Upper lobe of left lung (tissue), 6 donors: ENCODE results near the gene AFG1L. TPM values are rescaled to one million over a fixed set of nuclear protein-coding genes. Genes with fewer than 3 reads are reported as not detected.
"Not testable (repeated sequence)": the region's sequence is repeated elsewhere in the genome, so short reads cannot be mapped to it uniquely, and the experiment has no call there.

Experiments
- ATAC-seq, 2 donors: fragments of 200-7000 bp; cut with Tn5 transposase; one replicate each; pipeline ENCODE4 v1.9.1; 2022; ENCODE audit warnings: mild to moderate bottlenecking in 2 of 2, moderate library complexity in 2 of 2; ENCODE audit not compliant: low FRiP score in 2 of 2
- DNase-seq, 2 donors: peaks; one replicate each; pipeline ENCODE4 v3.0.0-alpha.2; 2019 to 2020
- H3K27ac ChIP-seq, 4 donors: fragments of 200-600 bp; sonication (generic); one replicate each; pipeline ENCODE4 v1.5.1; 2016 to 2019
- H3K27me3 ChIP-seq, 4 donors: fragments of 200-600 bp; sonication (generic); one replicate each; pipeline ENCODE4 v1.5.1; 2017 to 2019
- H3K36me3 ChIP-seq, 4 donors: fragments of 200-600 bp; sonication (generic); one replicate each; pipeline ENCODE4 v1.5.1; 2016 to 2019
- H3K4me1 ChIP-seq, 4 donors: fragments of 200-600 bp; sonication (generic); one replicate each; pipeline ENCODE4 v1.5.1; 2018 to 2019
- H3K4me3 ChIP-seq, 4 donors: fragments of 200-600 bp; sonication (generic); one replicate each; pipeline ENCODE4 v1.5.1; 2017 to 2019; ENCODE audit warnings: mild to moderate bottlenecking in 2 of 4, moderate library complexity in 1 of 4
- H3K9me3 ChIP-seq, 4 donors: fragments of 200-600 bp; sonication (generic); one replicate each; pipeline ENCODE4 v1.5.1; 2018 to 2019
- EP300 ChIP-seq, 4 donors: sonication (generic); formaldehyde crosslinking; IDR thresholded peaks; one replicate each; pipeline ENCODE4 v1.5.1; 2017; ENCODE audit warnings: antibody characterized with exemption in 4 of 4, control low read depth in 2 of 4
- POLR2A ChIP-seq, 4 donors: fragments of 450-650 bp; IDR thresholded peaks; one replicate each; pipeline ENCODE4 v1.5.1; 2016 to 2017; ENCODE audit warnings: antibody characterized with exemption in 4 of 4, mild to moderate bottlenecking in 2 of 4
- POLR2AphosphoS5 ChIP-seq, 2 donors: sonication (generic); formaldehyde crosslinking; IDR thresholded peaks; one replicate each; pipeline ENCODE4 v1.5.1; 2017; ENCODE audit warnings: antibody characterized with exemption in 2 of 2
- WGBS, 2 donors: methylation state at CpG; one replicate each; pipeline ENCODE4 v1.1.5; 2017 to 2018; 5-methylcytosine and 5-hydroxymethylcytosine counted together
- total RNA-seq, 6 donors: library from RNA; depleted of rRNA in 4 of 6; stranded (reverse); fragments of >200 nt in 4 of 6; gene quantifications; one replicate each; pipeline versions ENCODE4 v1.1.0 to v1.2.1, GENCODE V29; 2016 to 2021
- TF ChIP-seq, protein P1 (sequence below), 6 experiments: fragments of 450-650 bp in 4 of 6; fragments of 200-600 bp in 2 of 6; sonication (generic) in 2 of 6; IDR thresholded peaks; one replicate each; pipeline ENCODE4 v1.5.1; 2016 to 2019; ENCODE audit warnings: antibody characterized with exemption in 6 of 6
- donor health status: DM: no; HTN: no; CAD: no; lungs with moderate emphysema.
- donor health status: DM: no; HTN: yes; CAD: no; lungs with severe emphysema.

Gene AFG1L
- total RNA-seq, 6 donors from 2014 or later = 2.6 to 19.9 (median 7.0) TPM

DNA sequence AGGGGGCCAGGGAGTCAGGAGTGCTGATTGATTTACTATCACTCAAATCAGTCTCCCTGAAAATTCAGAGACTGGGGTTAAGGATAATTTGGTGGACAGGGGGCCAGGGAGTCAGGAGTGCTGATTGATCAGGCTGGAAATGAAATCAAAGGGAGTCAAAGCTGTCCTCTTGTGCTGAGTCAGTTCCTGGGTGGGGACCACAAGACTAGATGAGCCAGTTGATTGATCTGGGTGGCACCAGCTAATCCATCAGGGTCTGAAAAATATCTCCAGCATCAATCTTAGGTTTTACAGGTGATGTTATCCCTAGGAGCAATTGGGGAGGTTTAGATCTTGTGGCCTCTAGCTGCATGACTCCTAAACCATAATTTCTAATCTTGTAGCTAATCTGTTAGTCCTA is 6.1 kb upstream of the AFG1L start:
- Histone ChIP-seq H3K27me3 (no peaks in the 10 kb centered on the region), H3K9me3 (no peaks in the 10 kb centered on the region), H3K36me3 (no peaks in the 10 kb centered on the region), H3K27ac (no peak overlapping the region), H3K4me1 (no peaks in the 10 kb centered on the region), H3K4me3 (no peak overlapping the region)
- ATAC-seq (no peak), DNase-seq (no peak)
- TF ChIP-seq EP300 (IDR thresholded peaks at IDR 0.05) = no peak
- TF ChIP-seq, protein P1, sequence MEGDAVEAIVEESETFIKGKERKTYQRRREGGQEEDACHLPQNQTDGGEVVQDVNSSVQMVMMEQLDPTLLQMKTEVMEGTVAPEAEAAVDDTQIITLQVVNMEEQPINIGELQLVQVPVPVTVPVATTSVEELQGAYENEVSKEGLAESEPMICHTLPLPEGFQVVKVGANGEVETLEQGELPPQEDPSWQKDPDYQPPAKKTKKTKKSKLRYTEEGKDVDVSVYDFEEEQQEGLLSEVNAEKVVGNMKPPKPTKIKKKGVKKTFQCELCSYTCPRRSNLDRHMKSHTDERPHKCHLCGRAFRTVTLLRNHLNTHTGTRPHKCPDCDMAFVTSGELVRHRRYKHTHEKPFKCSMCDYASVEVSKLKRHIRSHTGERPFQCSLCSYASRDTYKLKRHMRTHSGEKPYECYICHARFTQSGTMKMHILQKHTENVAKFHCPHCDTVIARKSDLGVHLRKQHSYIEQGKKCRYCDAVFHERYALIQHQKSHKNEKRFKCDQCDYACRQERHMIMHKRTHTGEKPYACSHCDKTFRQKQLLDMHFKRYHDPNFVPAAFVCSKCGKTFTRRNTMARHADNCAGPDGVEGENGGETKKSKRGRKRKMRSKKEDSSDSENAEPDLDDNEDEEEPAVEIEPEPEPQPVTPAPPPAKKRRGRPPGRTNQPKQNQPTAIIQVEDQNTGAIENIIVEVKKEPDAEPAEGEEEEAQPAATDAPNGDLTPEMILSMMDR (IDR thresholded peaks at IDR 0.05) = no peak
- TF ChIP-seq POLR2AphosphoS5 (IDR thresholded peaks at IDR 0.05) = no peak
- TF ChIP-seq POLR2A (IDR thresholded peaks at IDR 0.05) = no peak

DNA sequence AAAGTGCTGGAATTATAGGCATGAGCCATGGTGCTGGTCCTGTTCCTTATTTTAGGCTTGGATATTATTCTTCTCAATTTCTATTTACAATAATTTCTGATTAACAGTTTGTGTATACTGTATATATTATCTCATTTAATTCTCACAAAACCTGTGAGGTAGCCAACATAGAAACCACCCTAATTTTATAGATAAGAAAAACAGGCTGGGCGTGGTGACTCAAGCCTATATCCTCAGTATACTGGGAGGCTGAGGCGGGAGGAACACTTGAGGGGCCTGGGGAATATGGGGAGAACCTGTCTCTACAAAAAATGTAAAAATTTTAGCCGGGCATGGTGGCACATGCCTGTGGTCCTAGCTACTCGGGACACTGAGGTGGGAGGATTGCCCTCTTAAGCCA is 3.8 kb upstream of the AFG1L start:
- no peak for ATAC-seq
- Histone ChIP-seq H3K9me3 (no peaks in the 10 kb centered on the region), H3K36me3 (no peaks in the 10 kb centered on the region), H3K27ac (no peak overlapping the region), H3K4me3 (no peak overlapping the region), H3K27me3 (no peaks in the 10 kb centered on the region), H3K4me1 (peaks cover 3 to 13% (median 10%) of the 10 kb centered on the region in 4 donors)
- WGBS, 2 donors = 86 to 91% methylated on average over 4 of the region's 4 CpGs
- TF ChIP-seq POLR2AphosphoS5 (IDR thresholded peaks at IDR 0.05) (no peak), EP300 (IDR thresholded peaks at IDR 0.05) (no peak), POLR2A (IDR thresholded peaks at IDR 0.05) (no peak)
- TF ChIP-seq, protein P1 (IDR thresholded peaks at IDR 0.05) = no peak
- DNase-seq = no peak

DNA sequence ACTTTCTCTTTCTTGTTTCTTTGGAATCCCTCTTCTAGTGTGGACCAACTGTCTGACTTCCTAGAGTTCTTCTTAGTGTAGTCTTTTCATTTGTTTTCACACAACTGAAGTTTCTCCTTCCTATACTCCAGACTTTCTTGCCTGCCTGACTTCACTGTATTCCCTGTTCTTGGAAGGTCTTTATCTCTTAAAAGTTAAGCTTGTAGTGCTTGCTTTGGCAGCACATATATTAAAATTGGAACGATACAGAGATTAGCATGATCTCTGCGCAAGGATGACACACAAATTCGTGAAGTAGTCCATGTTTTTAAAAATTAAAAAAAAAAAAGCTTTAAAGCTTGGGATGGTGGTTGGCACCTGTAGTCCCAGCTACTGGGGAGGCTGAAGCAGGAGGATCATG is 2.3 kb upstream of the AFG1L start:
- ATAC-seq, H3K27ac ChIP-seq, H3K27me3 ChIP-seq, H3K36me3 ChIP-seq, H3K9me3 ChIP-seq, H3K4me3 ChIP-seq, DNase-seq: not testable (repeated sequence)
- WGBS, 2 donors = 80 to 82% methylated on average over 3 of the region's 3 CpGs
- peaks cover 3 to 15% (median 11%) of the 10 kb centered on the region in 4 donors for H3K4me1 ChIP-seq

DNA sequence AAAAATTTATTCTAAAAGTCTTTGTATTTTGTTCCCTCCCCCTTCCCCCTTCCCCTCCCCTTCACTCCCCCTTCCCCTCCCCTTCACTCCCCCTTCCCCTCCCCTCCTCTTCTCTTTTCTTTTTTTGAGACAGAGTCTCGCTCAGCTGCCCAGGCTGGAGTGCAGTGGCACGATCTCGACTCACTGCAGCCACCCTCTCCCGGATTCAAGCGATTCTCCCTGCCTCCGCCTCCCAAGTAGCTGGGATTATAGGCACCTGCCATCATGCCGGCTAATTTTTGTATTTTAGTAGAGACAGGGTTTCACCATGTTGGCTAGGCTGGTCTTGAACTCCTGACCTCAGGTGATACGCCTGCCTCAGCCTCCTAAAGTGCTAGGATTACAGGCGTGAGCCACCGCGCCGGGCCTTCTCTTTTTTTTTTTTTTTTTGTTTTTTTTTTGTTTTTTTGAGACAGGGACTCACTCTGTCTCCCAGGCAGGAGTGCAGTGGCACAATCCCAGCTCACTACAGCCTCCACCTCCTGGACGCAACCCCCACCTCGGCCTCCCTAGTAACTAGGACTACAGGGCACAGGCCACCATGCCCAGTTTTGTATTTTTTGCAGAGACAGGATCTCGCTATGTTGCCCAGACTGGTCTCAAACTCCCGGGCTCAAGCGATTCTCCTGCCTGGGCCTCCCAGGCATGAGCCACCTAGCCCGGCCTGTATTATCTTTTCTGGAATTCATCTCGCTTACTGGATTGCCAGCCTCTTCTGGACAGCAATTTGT is 1.1 kb upstream of the AFG1L start:
- H3K4me1 ChIP-seq = peaks cover 3 to 15% (median 11%) of the 10 kb centered on the region in 4 donors
- DNase-seq (no peak), ATAC-seq (no peak)
- WGBS, 2 donors = 90 to 91% methylated on average over 19 of the region's 19 CpGs
- TF ChIP-seq POLR2AphosphoS5 (IDR thresholded peaks at IDR 0.05) (no peak), EP300 (IDR thresholded peaks at IDR 0.05) (no peak), POLR2A (IDR thresholded peaks at IDR 0.05) (no peak)
- no peaks in the 10 kb centered on the region for H3K36me3 ChIP-seq
- H3K27me3 ChIP-seq = no peaks in the 10 kb centered on the region
- H3K27ac ChIP-seq = peak overlapping the region; percentile 93 to 98 (median 95)
- H3K9me3 ChIP-seq = no peaks in the 10 kb centered on the region
- peak overlapping the region in 3 of 4 donors; percentile 67 to 73 (median 73) for H3K4me3 ChIP-seq

DNA sequence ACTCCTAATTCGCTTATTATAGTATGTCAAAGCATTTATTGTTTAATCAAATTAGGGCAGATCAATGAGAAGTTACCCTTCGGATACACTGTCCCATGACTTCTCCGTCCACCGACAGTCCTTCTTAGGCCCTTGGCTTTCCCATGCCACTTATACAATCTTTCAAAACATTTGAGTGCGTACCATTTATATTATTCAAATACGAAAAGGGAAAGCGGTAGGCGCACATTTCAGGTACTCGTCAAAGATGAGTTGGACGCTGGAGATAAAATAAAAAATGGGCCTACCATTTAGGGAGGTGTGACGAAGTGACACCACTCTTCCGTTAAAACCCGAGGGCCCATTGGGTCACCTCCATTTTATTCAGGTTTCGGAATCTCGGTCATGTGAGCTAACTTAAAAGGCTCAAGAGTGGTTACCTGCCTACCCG is 542 bp upstream of the AFG1L start:
- Histone ChIP-seq H3K4me3 (peak overlapping the region; percentile 46 to 73 (median 70)), H3K36me3 (no peaks in the 10 kb centered on the region), H3K27ac (peak overlapping the region; percentile 93 to 98 (median 95)), H3K4me1 (peaks cover 3 to 15% (median 11%) of the 10 kb centered on the region in 4 donors), H3K9me3 (no peaks in the 10 kb centered on the region), H3K27me3 (no peaks in the 10 kb centered on the region)
- TF ChIP-seq, protein P1 (IDR thresholded peaks at IDR 0.05) = no peak
- no peak for TF ChIP-seq POLR2AphosphoS5 (IDR thresholded peaks at IDR 0.05)
- TF ChIP-seq POLR2A (IDR thresholded peaks at IDR 0.05) = no peak
- TF ChIP-seq EP300 (IDR thresholded peaks at IDR 0.05) = no peak
- DNase-seq (no peak), ATAC-seq (peak in 1 of 2 donors; percentile 63)
- WGBS, 2 donors = 27 to 29% methylated on average over 16 of the region's 16 CpGs

DNA sequence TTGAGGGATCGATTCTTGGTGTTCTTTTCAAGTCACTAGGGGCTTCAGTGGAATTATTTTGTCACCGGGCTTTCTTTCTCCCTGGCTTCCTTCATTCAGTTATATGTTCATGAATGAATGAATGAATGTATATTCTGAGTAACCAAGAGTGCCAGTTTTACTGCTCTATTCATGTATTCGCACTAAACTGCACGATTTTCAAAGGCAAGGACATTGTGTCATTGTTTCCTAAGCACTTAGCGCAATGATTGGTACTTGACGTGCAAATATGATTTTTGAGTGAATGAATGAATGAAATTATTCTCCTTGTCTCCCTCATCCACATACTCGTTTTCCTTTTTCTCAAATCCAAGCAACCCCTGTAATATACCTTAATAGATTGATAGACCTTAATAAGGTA is 822 bp downstream of the AFG1L start:
- peak overlapping the region; percentile 93 to 98 (median 95) for H3K27ac ChIP-seq
- no peak for ATAC-seq

More for the DNA sequence above, 822 bp downstream of the AFG1L start:
- Histone ChIP-seq H3K4me1 (peaks cover 3 to 15% (median 11%) of the 10 kb centered on the region in 4 donors), H3K27me3 (no peaks in the 10 kb centered on the region), H3K9me3 (no peaks in the 10 kb centered on the region), H3K4me3 (peak overlapping the region; percentile 46 to 73 (median 70)), H3K36me3 (no peaks in the 10 kb centered on the region)
- no peak for TF ChIP-seq POLR2AphosphoS5 (IDR thresholded peaks at IDR 0.05)
- TF ChIP-seq, protein P1 (IDR thresholded peaks at IDR 0.05) = no peak
- no peak for TF ChIP-seq EP300 (IDR thresholded peaks at IDR 0.05)
- no peak for TF ChIP-seq POLR2A (IDR thresholded peaks at IDR 0.05)
- 53 to 62% methylated on average over 7 of the region's 7 CpGs for WGBS, 2 donors
- no peak for DNase-seq
